Left forelimb (tissue), 1 donor: ENCODE results near the gene ZNF205.
A peak's percentile ranks its signal among the peaks of the same experiment; 100 is the strongest.

ENCODE experiments used
- DNase-seq: peaks from one replicate; pipeline ENCODE4 v3.0.0-alpha.2; 2018; ENCODE audit warnings: low spot score

Gene ZNF205

DNA sequence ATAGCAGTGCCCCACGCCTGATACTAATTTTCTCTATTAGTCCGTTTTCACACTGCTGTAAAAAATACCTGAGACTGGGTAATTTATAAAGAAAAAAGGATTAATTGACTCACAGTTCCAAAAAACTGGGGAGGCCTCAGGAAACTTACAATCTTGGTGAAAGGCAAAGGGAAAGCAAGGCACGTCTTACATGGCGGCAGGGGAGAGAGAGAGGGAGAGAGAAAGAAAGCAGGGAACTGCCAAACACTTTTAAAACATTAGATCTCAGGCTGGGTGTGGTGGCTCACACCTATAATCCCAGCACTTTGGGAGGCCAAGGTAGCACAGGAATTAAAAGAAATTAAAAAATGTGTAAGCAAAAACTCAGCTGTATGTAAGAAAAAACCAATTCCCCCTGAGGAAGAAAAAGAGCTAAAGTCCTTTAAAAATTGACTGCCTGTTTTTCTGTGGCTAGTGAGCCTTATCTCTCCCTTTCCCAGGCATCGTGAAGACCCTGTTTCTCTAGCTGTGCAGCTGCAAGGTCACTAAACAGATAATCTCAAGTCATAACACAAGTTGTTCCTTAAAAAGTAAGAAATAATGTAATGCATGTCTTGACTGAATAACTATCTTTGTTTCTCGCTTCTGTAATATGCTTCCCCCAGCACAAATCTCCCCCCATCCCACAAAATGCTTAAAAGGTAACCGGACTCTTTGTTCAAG, 27.3 kb upstream of the ZNF205 start:
- DNase-seq, result no peak

DNA sequence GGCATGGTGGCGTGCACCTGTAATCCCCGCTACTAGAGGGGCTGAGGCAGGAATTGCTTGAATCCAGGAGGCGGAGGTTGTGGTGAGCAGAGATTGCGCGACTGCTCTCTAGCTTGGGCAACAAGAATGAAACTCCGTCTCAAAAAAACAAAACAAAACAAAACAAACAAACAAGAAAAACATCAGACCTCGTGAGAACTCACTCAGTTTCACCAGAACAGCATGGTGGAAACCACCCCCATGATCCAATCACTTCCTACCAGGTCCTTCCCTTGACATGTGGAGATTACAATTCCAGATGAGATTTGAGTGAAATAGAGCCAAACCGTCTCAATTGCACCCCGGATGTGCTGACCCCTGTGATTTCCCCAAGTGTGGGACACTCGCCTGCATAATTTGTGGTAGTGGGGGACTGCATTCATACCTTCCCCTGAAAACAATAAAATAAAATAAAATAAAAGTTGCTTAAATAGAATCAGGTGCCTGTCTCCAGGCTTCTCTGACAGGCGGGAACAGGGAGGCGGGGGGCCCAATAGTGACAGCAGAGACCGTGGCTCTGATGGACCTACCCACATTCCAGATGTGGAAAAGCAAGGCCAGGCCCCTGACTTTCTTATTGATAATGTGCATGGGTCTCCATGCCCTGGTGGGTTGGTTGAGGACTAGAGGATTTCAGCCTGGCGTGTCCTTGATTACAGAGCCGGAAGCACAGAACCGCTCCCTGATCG, 26.4 kb upstream of the ZNF205 start:
- DNase-seq, result no peak

DNA sequence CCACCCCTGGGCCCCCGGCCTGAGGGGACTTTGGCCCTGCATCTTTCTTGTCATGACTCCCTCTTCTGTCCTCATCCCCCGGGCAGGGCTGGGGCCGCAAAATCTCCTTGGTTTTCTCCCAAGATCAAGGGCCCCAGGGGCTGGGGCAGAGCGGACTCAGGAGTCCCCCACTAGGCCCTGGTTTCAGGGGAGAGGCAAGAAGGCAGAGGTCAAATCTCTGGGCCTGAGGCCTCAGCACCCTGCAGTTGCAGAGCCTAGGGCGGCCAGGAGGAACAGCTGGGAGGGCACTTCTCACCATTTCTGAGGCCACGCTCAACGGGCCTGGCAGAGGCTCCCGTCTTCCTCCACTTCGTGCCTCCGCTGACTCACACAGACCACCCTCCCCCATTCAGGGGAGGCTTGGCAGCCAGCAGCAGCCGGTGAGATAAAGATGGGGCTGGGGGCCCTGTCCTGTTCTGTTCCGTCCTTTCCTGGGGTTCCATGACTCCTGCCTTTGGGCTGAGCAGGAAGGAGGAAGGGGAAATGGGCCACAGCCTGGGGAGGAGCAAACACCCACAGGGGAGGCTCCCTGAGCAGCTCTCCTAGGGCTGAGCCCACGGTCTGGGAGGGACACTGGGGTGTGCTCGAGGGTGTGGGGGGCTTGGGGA, 25.7 kb upstream of the ZNF205 start:
- DNase-seq, result no peak

DNA sequence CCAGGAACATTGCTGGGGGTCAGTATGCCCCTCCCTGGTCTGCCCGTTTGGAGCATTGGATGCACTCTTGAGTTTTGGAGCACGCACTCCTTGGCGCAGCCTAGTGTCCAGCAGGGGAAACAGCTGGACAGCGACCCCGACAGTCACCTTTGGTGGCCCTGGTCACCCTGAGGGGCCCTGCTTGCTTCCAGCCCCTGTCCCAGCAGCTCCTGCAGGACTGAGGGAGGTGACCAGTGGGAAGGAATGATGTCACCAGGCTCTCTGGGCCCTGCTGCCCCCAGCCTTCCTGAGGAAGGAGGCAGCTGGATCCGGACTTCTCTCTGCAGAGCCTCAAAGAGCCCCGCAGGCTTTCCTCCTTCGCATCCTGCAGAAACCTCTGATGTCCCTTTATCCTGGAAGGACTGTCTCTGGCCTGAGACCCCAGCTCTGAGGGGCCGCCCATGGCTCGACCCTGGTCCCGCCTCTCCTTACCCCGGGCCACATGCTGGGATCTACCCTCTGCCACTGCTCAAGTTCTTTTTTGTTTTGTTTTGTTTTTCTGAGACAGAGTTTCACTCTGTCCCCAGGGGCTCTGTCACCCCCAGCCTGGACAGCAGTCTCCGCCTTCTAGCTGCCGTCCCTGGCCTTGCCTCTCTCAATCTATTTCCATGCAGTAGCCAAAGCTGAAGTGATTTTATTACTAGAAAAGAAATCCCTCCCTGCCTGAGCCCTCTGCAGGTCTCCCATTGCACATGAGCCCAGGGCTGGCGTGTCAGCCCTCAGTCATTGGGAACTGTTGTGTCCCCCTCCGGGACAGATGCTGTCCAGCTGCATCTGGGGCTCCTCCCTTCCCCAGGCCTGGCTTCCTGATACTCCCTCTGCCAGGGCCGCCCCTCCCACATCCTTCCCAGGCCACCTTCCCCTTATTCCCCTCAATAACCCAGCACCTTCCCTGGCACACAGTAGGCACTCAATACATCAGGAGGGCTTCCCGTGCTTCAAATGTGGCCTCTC, 24.8 kb upstream of the ZNF205 start:
- DNase-seq, result no peak

DNA sequence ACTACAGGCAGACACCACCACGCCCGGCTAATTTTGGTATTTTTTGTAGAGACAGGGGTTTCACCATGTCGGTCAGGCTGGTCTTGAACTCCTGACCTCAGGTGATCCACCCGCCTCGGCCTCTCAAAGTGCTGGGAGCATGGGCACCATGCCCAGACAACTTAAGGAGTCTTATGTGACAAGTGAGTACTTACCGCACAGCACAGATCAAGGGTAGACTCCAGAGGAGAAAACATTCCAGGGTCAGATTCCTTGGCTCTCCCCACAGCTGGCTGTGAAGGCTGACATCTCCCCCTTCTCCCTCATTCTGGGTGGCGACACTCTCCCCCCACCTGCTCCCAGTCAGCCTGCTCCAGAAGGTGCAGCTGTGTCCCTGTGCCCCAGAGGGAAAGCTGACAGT, 23.9 kb upstream of the ZNF205 start:
- DNase-seq, result no peak

DNA sequence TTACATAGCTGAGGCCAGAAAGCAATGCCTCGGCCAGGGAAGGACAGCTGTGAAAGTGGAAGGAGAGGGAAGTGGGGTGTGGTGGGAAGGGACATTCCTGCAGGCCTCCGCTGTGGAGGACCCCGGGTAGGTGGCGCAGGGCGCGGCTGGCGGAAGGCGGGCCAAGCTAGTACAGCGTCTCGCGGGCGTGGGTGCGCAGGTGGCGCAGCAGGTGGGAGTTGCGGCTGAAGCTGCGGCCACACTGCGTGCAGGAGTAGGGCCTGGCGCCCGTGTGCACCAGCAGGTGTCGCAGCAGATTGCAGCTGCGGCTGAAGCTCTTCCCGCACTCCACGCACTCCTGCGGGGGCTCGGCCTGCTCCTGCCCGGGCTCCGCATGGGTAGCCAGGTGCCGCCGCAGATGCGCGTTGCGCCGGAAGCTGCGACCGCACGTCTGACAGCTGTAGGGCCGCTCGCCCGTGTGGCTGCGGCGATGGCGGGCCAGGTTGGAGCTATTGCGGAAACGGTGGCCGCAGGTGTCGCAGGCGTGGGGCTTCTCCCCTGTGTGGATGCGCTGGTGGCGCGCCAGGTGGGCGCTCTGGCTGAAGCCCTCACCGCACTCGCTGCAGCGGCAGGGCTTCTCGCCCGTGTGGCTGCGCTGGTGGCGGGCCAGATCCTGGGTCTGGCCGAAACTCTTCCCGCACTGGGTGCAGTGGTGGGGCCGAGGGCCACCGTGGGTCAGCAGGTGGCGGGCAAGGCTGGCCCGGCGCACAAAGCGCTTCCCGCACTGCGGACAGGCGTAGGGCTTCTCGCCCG, 23.3 kb upstream of the ZNF205 start:
- DNase-seq, result no peak

DNA sequence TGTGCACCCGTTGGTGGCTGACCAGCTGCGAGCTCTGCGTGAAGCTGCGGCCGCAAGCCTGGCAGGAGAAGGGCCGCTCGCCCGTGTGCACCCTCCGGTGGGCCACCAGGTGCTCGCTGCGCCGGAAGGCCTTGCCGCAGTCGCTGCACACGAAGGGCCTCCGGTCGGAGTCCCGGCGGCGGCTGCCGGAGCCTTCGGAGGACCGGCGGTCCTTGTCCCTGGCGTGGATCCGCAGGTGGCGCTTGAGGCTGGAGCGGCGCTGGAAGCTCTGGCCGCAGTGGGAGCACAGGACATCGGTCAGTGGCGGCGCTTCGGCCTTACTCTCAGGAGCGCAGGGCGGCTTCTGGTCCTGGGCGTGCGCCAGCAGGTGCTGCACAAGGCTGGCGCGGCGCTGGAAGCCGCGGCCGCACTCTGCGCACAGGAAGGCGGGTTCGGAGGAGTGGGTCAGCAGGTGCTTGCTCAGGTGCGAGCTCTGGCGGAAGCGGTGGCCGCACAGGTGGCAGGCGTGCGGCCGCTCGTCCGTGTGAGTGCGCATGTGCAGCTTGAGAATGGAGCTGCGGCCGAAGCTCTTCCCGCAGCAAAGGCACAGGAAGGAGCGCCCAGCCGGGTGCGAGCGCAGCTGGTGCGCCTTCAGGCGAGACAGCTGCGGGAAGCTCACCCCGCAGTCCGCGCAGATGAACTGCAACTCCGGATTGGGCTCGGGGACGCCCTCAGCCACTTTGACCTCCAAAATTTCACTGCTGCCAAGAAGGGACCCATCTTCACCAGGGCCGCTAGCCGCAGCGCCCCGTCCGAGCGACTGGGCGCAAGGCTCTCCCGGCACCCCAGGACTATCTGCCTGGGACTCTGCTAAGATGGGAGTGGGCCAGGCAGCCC, 22.4 kb upstream of the ZNF205 start:
- no peak for DNase-seq

DNA sequence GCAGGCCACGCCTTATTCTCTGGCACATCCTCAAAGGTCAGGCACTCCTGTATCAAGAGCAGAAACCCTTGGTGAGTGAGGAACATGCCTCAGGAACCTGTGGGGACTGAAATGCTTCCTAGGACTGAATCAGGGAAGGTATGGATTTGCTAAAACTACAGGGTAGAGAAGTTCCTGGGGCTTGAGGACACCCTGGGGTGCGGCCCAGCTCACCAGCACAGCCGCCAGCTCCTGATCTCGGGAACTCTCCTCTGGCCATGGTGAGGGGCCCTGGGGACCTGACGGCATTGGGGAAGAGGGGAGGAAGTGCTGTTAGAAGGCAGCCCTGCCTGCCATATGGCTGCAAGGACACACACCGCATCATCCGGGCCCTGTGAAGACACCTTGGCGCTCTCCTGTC, 20.8 kb upstream of the ZNF205 start:
- no peak for DNase-seq

DNA sequence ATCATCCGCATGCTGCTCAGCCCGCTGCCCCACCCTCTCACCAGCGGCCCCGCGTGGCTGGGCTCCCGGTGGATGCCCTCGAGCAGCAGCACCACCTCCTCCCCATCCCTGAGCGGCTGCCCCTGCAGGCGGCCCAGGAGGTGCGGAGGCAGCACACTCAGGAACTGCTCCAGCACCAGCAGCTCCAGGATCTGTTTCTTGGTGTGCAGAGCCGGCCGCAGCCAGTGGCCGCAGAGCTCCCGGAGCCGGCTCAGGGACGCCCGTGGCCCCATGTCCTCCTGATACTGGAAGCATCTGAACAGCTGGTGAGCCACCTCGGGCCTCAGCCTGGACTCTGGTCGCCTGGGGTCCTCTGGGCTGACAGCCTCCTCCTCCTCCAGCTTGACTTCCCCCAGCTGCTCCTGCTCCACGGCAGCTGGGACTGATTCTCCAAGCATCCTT, 19.9 kb upstream of the ZNF205 start:
- no peak for DNase-seq

DNA sequence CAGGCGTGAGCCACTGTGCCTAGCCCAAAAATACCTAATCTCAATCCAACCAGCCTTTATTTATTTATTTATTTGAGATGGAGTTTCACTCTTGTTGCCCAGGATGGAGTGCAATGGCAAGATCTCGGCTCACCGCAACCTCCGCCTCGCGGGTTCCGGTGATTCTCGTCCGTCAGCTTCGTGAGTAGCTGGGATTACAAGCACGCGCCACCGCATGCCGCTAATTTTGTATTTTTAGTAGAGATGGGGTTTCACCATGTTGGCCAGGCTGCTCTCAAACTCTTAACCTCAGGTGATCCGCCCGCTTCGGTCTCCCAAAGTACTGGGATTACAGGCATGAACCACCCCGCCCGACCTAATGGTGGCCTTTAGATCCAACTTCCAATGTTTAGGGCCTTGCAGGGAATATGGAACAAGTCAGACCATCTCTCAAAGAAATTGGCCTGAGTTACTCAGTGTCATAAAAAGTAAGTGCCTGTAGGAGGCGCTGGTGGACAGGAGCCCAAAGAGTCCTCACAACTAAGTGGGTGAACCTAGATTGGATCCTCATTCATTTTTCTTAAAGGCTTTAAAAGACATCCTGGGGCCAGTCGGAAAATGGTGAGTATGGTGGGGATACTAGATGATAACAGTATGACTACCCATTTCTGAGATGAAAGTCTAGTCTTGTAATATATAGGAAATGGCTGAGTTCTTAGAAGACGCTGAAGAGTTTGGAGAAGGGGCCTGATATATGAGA, 17.9 kb upstream of the ZNF205 start:
- DNase-seq, result no peak

DNA sequence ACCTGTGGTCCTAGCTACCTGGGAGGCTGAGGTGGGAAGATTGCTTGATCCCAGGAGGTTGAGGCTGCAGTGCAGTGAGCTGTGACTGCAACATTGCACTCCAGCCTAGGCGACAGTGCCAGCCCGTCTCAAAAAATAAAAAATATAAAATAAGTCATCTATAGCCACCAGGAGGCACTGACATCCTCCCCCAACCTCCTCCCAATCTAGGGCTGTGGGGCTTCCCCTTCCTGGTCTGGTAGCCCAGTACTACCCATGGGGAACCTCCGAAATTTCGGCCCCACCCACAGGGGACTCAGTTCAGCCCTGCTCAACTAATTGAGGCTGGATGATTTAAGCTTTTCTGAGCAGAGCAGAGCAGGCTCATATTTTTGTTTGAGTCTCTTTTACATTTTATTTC, 16.5 kb upstream of the ZNF205 start:
- DNase-seq, result no peak

DNA sequence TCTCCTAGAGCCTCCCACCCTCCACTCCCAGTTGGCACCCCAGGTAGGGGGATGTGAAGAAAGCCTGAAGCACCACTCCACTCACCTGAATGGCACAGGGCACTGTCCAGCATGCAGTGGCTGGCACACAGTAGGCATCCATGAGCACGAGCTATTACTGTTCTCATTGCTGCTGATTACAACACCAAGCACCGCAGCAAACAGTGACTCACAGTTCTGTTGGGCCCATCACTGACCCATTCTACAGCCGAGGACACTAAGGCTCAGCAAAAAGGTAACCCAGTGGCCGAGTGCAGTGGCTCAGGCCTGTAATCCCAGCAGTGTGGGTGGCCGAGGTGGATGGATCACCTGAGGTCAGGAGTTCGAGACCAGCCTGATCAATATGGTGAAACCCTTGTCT, 16.0 kb upstream of the ZNF205 start:
- no peak for DNase-seq

DNA sequence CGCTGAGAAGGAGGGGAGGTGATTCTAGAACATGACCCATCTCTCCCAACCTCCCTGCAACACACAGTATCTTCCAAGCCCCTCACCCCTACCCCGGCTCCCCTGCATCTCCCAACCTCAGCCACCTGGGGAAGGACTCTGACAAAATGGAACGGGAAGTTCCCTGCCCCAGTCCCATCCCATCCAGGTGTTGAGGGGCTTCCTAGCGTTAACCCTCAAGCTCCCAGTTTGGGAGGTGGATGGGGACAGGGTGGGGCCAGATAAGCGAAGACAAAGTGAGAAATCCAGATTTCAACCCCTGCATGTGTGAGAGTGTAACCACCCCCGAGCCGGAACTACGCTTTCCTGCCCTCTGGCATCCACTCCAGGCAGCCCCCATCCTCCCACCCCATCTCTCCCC, 15.1 kb upstream of the ZNF205 start:
- DNase-seq, result no peak

DNA sequence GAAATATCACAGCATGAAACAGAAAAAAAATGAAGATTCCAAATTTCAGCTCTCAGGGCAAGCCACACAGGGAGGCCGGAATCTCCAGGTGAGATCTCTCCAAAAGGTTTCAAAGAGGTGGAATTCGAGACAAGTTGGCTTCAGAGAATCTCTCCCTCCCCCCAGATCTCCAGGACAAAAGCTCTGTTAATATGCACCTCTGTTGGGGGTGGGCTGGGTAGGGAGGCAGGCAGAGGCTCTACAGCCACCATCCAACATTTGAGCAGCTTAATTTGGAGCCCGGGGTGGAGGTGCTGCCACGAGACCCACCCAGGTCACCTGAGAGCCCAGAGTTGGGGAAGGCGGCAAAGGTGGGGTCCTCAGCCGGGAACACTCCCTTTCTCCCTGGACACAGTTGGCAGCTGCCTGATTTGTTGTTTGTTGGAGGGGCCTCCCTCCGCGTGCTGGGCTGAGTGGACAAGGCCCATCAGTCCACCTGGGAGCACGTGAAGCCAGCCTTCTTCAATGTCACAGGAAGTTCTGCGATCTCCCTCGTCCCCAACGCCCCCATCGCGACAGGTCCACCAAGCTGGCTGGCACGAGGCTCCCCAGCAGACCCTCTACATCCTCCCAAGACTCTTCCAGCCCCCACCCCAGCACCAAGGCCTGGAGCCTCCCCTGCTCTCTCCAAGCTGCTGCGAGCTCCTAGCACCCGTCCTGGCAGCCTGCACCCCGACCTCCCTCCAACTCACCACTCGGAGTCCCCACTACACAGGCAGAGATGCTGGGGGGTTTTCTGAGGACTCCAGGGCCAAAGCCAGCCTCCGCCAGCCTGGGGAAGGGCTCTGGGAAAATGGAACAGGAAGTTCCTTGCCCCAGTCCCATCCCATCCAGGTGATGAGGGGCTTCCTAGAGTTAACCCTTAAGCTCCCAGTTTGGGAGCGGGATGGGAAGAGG, 13.7 kb upstream of the ZNF205 start, which contains the start of gene ZSCAN10:
Gene ZSCAN10 (minus strand): TSS at position 836 of the 936 bp plus-strand sequence. CDS start 6,357 bp downstream, outside the sequence.
- DNase-seq, result no peak

DNA sequence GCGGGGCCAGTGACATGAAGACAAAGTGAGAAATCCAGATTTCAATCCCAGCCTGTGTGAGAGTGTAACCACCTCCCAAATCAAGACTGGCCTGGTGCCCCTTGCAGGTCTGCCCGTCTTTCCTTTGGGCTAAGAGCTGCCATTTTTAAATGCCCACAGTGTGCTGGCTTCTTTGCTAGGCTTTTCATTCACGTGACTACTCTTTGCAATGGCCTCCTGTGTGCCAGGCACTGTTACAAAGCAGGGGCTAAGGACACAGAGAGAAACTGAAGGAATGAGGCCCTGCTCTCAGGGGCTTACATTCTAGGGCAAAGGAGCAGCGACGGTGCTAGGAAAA, 13.0 kb upstream of the ZNF205 start:
- DNase-seq, result no peak

DNA sequence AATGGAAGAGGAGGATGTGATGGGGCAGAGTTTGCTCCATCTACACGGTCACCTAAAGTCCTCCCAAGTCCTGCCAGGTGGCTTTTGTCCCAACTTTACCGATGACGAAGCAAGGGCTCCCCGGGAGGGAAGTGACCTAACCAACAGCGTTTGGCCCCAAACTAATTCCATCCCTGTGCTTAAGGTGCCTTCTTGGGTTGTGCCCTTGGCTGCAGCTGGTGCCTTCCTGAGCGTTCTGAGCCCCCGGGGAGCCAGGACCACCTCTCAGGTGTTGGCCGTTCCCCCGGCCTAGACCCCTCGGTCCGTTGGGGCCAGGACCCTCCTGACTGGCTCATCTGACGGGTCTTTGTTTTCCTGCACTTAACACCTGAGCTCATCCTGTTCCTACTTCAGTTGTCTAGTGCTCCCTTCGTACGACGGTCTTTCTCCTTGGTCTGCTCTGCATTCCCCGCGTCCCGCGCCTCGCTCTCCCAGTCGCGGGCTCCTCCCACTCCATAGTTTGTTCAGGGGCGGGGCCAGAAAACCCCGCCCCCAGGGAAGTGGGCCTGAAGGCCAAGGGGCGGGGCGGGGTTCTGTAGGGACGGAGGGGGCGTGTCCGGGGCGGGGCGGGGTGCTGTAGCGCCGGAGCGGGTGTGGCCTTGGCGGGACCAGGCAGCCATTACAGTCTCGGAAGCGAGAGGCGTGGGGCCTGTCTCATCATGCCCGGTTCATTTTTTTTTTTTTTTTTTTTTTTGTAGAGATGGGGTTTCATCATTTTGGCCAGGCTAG, 12.5 kb upstream of the ZNF205 start:
- peak; percentile 86 for DNase-seq

DNA sequence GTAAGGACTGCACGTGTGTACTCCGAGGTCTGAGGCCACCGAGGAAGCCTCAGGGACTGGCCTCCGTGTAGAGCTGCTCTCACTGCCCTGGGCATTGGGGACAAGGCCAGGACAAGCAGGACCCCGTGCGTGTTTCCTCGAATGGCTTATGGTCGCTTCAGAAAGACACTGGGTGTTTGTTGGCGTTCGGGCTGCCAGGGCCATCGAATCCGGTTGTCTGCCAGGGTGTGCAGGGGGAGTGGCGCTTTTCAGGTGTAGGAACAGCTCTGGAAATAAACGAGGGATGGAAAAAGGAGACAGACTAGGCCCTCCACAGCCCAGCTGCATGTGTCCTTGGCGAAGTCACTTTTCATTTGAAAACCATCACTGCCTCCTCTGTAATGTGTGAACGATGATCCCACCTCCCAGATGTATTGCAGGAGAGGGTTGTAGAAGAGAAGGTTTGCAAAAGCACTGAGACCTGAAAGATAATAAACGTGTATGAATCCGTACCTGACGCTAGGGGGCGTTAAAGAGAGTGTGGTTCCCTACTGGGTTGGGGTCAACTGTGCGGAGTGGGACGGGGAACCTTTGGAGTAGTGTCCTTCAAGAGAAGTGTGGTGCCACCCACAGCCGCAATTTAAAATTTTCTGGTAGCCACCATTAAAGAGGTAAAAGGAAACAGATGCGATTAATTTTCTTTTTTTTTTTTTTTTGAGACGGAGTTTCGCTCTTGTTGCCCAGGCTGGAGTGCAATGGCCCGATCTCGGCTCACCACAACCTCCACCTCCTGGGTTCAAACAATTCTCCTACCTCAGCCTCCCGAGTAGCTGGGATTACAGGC, 11.2 kb upstream of the ZNF205 start:
- no peak for DNase-seq
